Measurements from ENCODE around the gene OAF. TPM values are rescaled to one million over a fixed set of nuclear protein-coding genes. Genes with fewer than 3 reads are reported as not detected.

The OAF gene
- total RNA-seq, 1 experiment from 2014 or later: 25.0 TPM

DNA sequence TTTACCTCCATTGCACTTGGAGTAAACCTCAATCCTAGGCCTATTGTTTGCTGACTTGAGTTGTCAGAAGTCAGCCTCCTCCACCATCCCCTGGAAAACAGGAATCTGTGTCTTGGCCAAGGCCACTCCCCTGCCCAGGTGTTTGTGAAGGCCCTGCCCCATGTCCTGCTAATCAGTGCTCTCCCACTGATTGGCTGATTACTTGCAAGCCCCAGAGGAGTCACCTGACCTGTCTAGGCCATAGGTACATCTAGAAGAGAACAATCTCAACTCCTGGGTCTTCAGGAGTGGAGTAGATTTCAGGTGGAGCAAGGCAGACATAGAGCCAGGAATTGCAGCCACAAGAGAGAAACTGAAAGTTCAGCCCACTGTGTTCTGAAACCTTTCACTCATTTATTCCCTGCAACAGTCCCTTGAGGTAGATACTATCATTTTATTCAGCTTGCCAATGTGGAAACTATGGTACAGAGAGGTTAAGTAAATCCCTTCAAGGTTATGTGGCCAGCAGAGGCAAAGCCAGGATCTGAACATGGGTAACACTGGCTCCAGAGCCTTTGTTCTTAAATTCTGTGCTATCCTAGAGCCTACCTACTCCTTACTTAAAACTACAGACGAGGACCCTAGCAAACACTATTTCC is 10.4 kb downstream of the OAF start:
- Histone ChIP-seq H3K27me3 (replicated peaks; ENCODE audit: insufficient read depth, low read depth, low read length, poor library complexity) (no peaks in the 10 kb centered on the region), H3K9me3 (ENCODE audit: low read depth, low read length, poor library complexity, severe bottlenecking) (no peaks in the 10 kb centered on the region), H3K27ac (ENCODE audit: low read depth, low read length, poor library complexity, severe bottlenecking) (no peak overlapping the region), H3K4me3 (ENCODE audit: low read depth, low read length, poor library complexity, severe bottlenecking) (no peak overlapping the region), H3K36me3 (ENCODE audit: insufficient read depth, low read length, poor library complexity, severe bottlenecking) (no peaks in the 10 kb centered on the region), H3K4me1 (ENCODE audit: insufficient read depth, low read length, poor library complexity, severe bottlenecking) (peaks cover 6% of the 10 kb centered on the region)
- ChIA-PET POLR2A (ENCODE audit: low non-redundant PET) (no interaction called here), CTCF (no interaction called here)
- BruUV-seq (replicated peaks): no TSS peak
- DNase-seq (ENCODE audit: low spot score): no peak
- no peak for TF ChIP-seq EZH2 (IDR thresholded peaks at IDR 0.05; ENCODE audit: borderline replicate concordance, low read depth, low read length, poor library complexity, severe bottlenecking)
- intact Hi-C loops (cut with micrococcal nuclease; ENCODE audit: unreplicated experiment): no loop called here

DNA sequence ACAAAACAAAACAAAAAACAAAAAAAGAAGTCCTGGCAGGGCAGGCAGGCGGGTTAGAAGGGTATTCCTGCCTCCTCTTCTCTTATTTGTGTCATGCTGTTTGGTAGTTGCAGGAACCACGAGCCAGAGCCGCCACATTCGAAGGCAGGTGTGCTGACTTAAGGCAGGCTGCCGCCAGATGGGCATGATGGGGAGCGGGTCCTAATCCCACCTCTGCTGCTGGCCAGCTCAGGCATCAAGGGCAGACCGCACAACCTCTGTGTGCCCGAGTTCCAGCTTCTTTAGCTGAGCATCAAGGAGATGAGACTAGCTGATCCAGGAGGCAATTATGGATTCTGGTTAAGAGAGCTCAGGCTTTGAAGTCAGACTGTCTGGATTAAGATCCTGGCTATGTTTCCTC is 12.1 kb downstream of the OAF start:
- no peaks in the 10 kb centered on the region for H3K9me3 ChIP-seq (ENCODE audit: low read depth, low read length, poor library complexity, severe bottlenecking)
- peaks cover 6% of the 10 kb centered on the region for H3K4me1 ChIP-seq (ENCODE audit: insufficient read depth, low read length, poor library complexity, severe bottlenecking)
- TF ChIP-seq, protein P1, sequence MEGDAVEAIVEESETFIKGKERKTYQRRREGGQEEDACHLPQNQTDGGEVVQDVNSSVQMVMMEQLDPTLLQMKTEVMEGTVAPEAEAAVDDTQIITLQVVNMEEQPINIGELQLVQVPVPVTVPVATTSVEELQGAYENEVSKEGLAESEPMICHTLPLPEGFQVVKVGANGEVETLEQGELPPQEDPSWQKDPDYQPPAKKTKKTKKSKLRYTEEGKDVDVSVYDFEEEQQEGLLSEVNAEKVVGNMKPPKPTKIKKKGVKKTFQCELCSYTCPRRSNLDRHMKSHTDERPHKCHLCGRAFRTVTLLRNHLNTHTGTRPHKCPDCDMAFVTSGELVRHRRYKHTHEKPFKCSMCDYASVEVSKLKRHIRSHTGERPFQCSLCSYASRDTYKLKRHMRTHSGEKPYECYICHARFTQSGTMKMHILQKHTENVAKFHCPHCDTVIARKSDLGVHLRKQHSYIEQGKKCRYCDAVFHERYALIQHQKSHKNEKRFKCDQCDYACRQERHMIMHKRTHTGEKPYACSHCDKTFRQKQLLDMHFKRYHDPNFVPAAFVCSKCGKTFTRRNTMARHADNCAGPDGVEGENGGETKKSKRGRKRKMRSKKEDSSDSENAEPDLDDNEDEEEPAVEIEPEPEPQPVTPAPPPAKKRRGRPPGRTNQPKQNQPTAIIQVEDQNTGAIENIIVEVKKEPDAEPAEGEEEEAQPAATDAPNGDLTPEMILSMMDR (conservative IDR thresholded peaks at IDR 0.05; ENCODE audit: low read depth, low read length): no peak
- TF ChIP-seq EZH2 (IDR thresholded peaks at IDR 0.05; ENCODE audit: borderline replicate concordance, low read depth, low read length, poor library complexity, severe bottlenecking): no peak
- no peak overlapping the region for H3K4me3 ChIP-seq (ENCODE audit: low read depth, low read length, poor library complexity, severe bottlenecking)
- intact Hi-C loops (cut with micrococcal nuclease; ENCODE audit: unreplicated experiment): no loop called here
- no peak for DNase-seq (ENCODE audit: low spot score)
- POLR2A ChIA-PET (ENCODE audit: low non-redundant PET): no interaction called here
- H3K27ac ChIP-seq (ENCODE audit: low read depth, low read length, poor library complexity, severe bottlenecking): no peak overlapping the region
- CTCF ChIA-PET: interaction anchor here (1.5 kb wide), 1 partner anchor 13 kb away, joined by 4 read pairs; no protein-coding TSS in a partner anchor
- H3K27me3 ChIP-seq (replicated peaks; ENCODE audit: insufficient read depth, low read depth, low read length, poor library complexity): no peaks in the 10 kb centered on the region
- BruUV-seq (replicated peaks): no TSS peak
- H3K36me3 ChIP-seq (ENCODE audit: insufficient read depth, low read length, poor library complexity, severe bottlenecking): no peaks in the 10 kb centered on the region

DNA sequence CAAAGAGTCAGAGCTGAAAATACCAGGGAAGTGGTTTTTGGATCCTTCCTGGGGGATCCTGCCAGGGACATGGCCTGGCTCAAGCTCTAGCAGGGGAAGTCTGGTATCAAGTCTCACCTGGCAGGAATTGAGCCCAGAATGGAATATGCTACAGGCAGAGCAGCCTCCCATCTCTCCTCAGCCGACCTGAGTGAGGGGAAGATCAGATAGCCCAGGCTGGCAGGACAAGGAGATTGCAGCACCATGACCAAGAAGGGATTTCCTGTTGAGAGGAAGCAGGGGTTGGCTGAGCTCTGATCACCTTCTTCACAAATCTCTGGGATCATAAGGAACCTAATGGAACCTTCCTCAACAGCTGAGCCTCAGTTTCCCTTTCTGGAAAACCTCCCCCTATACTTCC is 13.0 kb downstream of the OAF start:
- TF ChIP-seq, protein P1 (conservative IDR thresholded peaks at IDR 0.05; ENCODE audit: low read depth, low read length): no peak
- no peak for TF ChIP-seq EZH2 (IDR thresholded peaks at IDR 0.05; ENCODE audit: borderline replicate concordance, low read depth, low read length, poor library complexity, severe bottlenecking)
- no peak for DNase-seq (ENCODE audit: low spot score)
- POLR2A ChIA-PET (ENCODE audit: low non-redundant PET): no interaction called here
- Histone ChIP-seq H3K27ac (ENCODE audit: low read depth, low read length, poor library complexity, severe bottlenecking) (no peak overlapping the region), H3K36me3 (ENCODE audit: insufficient read depth, low read length, poor library complexity, severe bottlenecking) (no peaks in the 10 kb centered on the region), H3K4me3 (ENCODE audit: low read depth, low read length, poor library complexity, severe bottlenecking) (no peak overlapping the region), H3K27me3 (replicated peaks; ENCODE audit: insufficient read depth, low read depth, low read length, poor library complexity) (no peaks in the 10 kb centered on the region), H3K9me3 (ENCODE audit: low read depth, low read length, poor library complexity, severe bottlenecking) (no peaks in the 10 kb centered on the region), H3K4me1 (ENCODE audit: insufficient read depth, low read length, poor library complexity, severe bottlenecking) (peaks cover 6% of the 10 kb centered on the region)
- CTCF ChIA-PET: interaction anchor here (1.5 kb wide), 1 partner anchor 12 kb away, joined by 4 read pairs; no protein-coding TSS in a partner anchor
- intact Hi-C loops (cut with micrococcal nuclease; ENCODE audit: unreplicated experiment): no loop called here
- BruUV-seq (replicated peaks): no TSS peak

DNA sequence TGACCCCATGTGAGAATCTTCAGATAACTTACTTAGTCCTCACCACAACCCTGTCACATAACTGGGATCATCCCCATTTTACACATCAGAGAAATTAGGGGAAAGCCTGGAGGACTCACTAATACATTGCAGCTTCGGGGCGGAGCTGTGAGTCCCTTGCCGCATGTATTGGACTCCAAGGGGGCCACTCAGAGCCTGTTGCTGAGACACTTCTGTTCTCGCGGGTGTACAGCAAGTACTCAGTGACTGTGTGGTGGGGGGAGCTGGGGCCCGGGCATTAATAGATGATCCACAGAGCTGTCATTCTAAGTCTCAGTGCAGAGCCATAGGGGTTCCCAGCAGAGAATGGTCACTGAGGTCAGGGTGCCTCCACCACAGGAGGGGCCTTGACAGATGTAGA is 13.5 kb downstream of the OAF start:
- peaks cover 6% of the 10 kb centered on the region for H3K4me1 ChIP-seq (ENCODE audit: insufficient read depth, low read length, poor library complexity, severe bottlenecking)
- H3K27ac ChIP-seq (ENCODE audit: low read depth, low read length, poor library complexity, severe bottlenecking): no peak overlapping the region
- no peaks in the 10 kb centered on the region for H3K36me3 ChIP-seq (ENCODE audit: insufficient read depth, low read length, poor library complexity, severe bottlenecking)
- no peaks in the 10 kb centered on the region for H3K9me3 ChIP-seq (ENCODE audit: low read depth, low read length, poor library complexity, severe bottlenecking)
- no TSS peak for BruUV-seq (replicated peaks)
- intact Hi-C loops (cut with micrococcal nuclease; ENCODE audit: unreplicated experiment): no loop called here
- ChIA-PET CTCF (interaction anchor here (1.0 kb wide), 1 partner anchor 56 kb away, joined by 3 read pairs; no protein-coding TSS in a partner anchor), POLR2A (ENCODE audit: low non-redundant PET) (no interaction called here)
- TF ChIP-seq, protein P1 (conservative IDR thresholded peaks at IDR 0.05; ENCODE audit: low read depth, low read length): no peak
- TF ChIP-seq EZH2 (IDR thresholded peaks at IDR 0.05; ENCODE audit: borderline replicate concordance, low read depth, low read length, poor library complexity, severe bottlenecking): no peak
- no peak for DNase-seq (ENCODE audit: low spot score)
- no peaks in the 10 kb centered on the region for H3K27me3 ChIP-seq (replicated peaks; ENCODE audit: insufficient read depth, low read depth, low read length, poor library complexity)
- no peak overlapping the region for H3K4me3 ChIP-seq (ENCODE audit: low read depth, low read length, poor library complexity, severe bottlenecking)

All from A673 (cell line).